K562 (cell line): Measurements from ENCODE around the gene TUBD1.

ENCODE experiments used
- ARID3B ChIP-seq: fragments of 250-450 bp; sonication (Bioruptor Pico); IDR thresholded peaks from 2 replicates; pipeline ENCODE4 v1.4.0; 2020; ENCODE audit warnings: borderline replicate concordance
- CTCF ChIP-seq, 3 experiments: IDR thresholded peaks in 2 of 3; conservative IDR thresholded peaks in 1 of 3; 2 replicates each; pipeline ENCODE4 v1.5.1; 2011 to 2012; ENCODE audit warnings: low read length in 3 of 3, mild to moderate bottlenecking in 3 of 3, control low read depth in 2 of 3, improper control_type of control experiment in 1 of 3, inconsistent platforms in 1 of 3, low read depth in 1 of 3, mixed read lengths in 1 of 3, moderate library complexity in 1 of 3; ENCODE audit not compliant: insufficient read depth in 2 of 3
- EP300 ChIP-seq: IDR thresholded peaks from 2 replicates; pipeline ENCODE4 v1.6.1; 2012; ENCODE audit warnings: low read length, improper control_type of control experiment
- HMGXB4 ChIP-seq: sonication (generic); formaldehyde crosslinking; IDR thresholded peaks from 2 replicates; pipeline ENCODE4 v1.8.1; 2023; ENCODE audit warnings: mild to moderate bottlenecking, missing genetic modification reagents
- MAFK ChIP-seq: IDR thresholded peaks from 2 replicates; pipeline ENCODE4 v1.6.1; 2011; ENCODE audit warnings: low read length, improper control_type of control experiment
- NFYB ChIP-seq: IDR thresholded peaks from 2 replicates; pipeline ENCODE4 v1.6.1; 2011; ENCODE audit warnings: mild to moderate bottlenecking, moderate library complexity; ENCODE audit not compliant: insufficient read length; ENCODE audit errors: extremely low read depth
- NR4A1 ChIP-seq, 2 experiments: fragments of 250-450 bp in 1 of 2; fragments of 450-650 bp in 1 of 2; sonication (Bioruptor Pico) in 1 of 2; IDR thresholded peaks; 2 replicates each; pipeline versions ENCODE4 v1.4.0 to v1.6.1; 2016 to 2020; ENCODE audit warnings: mild to moderate bottlenecking in 2 of 2, missing compliant biosample characterization in 1 of 2, missing genetic modification characterization in 1 of 2, moderate library complexity in 1 of 2
- PHB2 ChIP-seq: fragments of 450-650 bp; IDR thresholded peaks from 2 replicates; pipeline ENCODE4 v1.6.1; 2017; ENCODE audit warnings: low read depth
- SOX6 ChIP-seq: fragments of 450-650 bp; IDR thresholded peaks from 2 replicates; pipeline ENCODE4 v1.6.1; 2014; ENCODE audit warnings: mild to moderate bottlenecking
- TBP ChIP-seq: optimal IDR thresholded peaks from 2 replicates; pipeline ENCODE3; 2011; ENCODE audit warnings: low read depth, low read length, improper control_type of control experiment
- ZFP30 ChIP-seq: fragments of 250-450 bp; sonication (Bioruptor Pico); IDR thresholded peaks from 2 replicates; pipeline ENCODE4 v1.8.0; 2022; ENCODE audit warnings: moderate library complexity, mild to moderate bottlenecking, inconsistent platforms, borderline replicate concordance
- ZNF217 ChIP-seq: sonication (generic); formaldehyde crosslinking; IDR thresholded peaks from 2 replicates; pipeline ENCODE4 v1.8.0; 2022; ENCODE audit warnings: mild to moderate bottlenecking, missing genetic modification reagents
- ZNF639 ChIP-seq, 2 experiments: fragments of 200-800 bp in 1 of 2; sonication (Bioruptor generic) in 1 of 2; sonication (generic) in 1 of 2; formaldehyde crosslinking in 1 of 2; IDR thresholded peaks in 1 of 2; conservative IDR thresholded peaks in 1 of 2; 2 replicates each; pipeline versions ENCODE4 v1.5.0 to v1.6.1; 2016 to 2020; ENCODE audit warnings: missing compliant biosample characterization in 1 of 2, missing genetic modification characterization in 1 of 2, missing genetic modification reagents in 1 of 2

DNA sequence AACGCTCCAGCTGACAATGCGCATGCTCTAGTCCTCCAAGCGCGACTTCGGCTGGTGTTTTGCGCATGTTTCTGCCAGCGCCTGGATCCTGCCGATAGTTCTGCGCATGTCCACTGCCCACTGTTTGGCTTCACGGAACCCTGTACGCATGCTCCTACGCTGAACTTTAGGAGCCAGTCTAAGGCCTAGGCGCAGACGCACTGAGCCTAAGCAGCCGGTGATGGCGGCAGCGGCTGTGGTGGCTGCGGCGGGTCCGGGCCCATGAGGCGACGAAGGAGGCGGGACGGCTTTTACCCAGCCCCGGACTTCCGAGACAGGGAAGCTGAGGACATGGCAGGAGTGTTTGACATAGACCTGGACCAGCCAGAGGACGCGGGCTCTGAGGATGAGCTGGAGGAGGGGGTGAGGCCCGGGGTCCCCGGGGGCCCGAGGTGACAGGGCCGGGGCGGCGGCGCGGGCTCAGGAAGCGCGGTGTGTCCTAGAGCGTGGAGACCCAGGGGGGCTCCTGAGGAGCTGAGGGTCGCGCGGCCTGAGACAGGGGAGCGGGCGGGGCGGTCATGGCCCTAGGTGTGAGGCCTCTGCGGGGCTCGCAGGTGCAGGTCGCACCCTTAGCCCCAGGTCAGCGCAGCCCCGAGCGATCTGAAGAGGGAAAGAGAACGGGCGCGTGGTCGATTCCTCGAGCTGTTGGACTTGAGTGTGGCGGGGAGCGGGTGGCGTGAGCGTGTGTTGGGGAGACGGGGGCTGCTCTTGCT lies at the start of gene TUBD1, which contains the start of gene RPS6KB1:
- TF ChIP-seq ZNF639 (CRISPR knock-in tag; conservative IDR thresholded peaks at IDR 0.05 in 1 of 2, IDR thresholded peaks at IDR 0.05 in 1 of 2) (no peak), NFYB (no peak), ZNF217 (CRISPR knock-in tag) (no peak), NR4A1 (CRISPR knock-in tag; IDR thresholded peaks at IDR 0.05) (0 out of 2 replicates have a peak, but pooled peaks have one; percentile 18), NR4A1 (tag; IDR thresholded peaks at IDR 0.05) (no peak), TBP (peak; percentile 94), EP300 (no peak), ARID3B (CRISPR knock-in tag) (no peak), CTCF (IDR thresholded peaks at IDR 0.05 in 2 of 3, conservative IDR thresholded peaks at IDR 0.05 in 1 of 3; ENCODE audit: insufficient read depth in 2 of 3, low read depth in 1 of 3, low read length in 3 of 3) (no peak), PHB2 (no peak), SOX6 (no peak), HMGXB4 (CRISPR knock-in tag) (peak; percentile 38; the same call in 1 of the 2 replicates), MAFK (0 out of 2 replicates have a peak, but pooled peaks have one; percentile 6), ZFP30 (CRISPR knock-in tag) (no peak)
